ENCODE measurements around the gene SPATA9. TPM values are rescaled to one million over a fixed set of nuclear protein-coding genes. Genes with fewer than 3 reads are reported as not detected.

Gene SPATA9
- total RNA-seq, 1 experiment from 2014 or later, result not detected

- Histone ChIP-seq H4K91ac (ENCODE audit: insufficient read length, low read depth, low read length) (no peak overlapping the region), H4K5ac (ENCODE audit: insufficient read length, low read depth, low read length) (no peak overlapping the region), H2BK120ac (ENCODE audit: low read depth, low read length, poor library complexity, severe bottlenecking) (no peak overlapping the region), H3K18ac (ENCODE audit: insufficient read length, low read depth, low read length) (no peak overlapping the region), H3K9me3 (ENCODE audit: control insufficient read depth, low read depth, low read length) (no peaks in the 10 kb centered on the region), H3K27ac (ENCODE audit: insufficient read length, low read depth, low read length) (no peak overlapping the region), H3K4ac (ENCODE audit: low read depth, low read length) (no peak overlapping the region), H3K23me2 (ENCODE audit: insufficient read length, low read depth, low read length, poor library complexity, severe bottlenecking) (peaks cover 6% of the 10 kb centered on the region), H2BK12ac (ENCODE audit: insufficient read length, low read depth, low read length) (no peak overlapping the region), H4K8ac (replicated peaks; ENCODE audit: insufficient read length, low read depth, low read length) (no peak overlapping the region), H2BK5ac (ENCODE audit: insufficient read length, low read length) (no peak overlapping the region), H3K56ac (ENCODE audit: insufficient read length, low read depth, low read length) (no peak overlapping the region), H2BK15ac (ENCODE audit: low read depth, low read length) (no peak overlapping the region), H3K14ac (ENCODE audit: insufficient read depth, low read length) (no peak overlapping the region), H2AFZ (ENCODE audit: low read length) (no peak overlapping the region), H3K23ac (ENCODE audit: insufficient read length, low read depth, low read length) (no peak overlapping the region), H3K27me3 (ENCODE audit: insufficient read depth, low read length) (no peaks in the 10 kb centered on the region), H3K4me1 (ENCODE audit: insufficient read depth, low read length) (peaks cover 3% of the 10 kb centered on the region), H2BK20ac (ENCODE audit: low read depth, low read length, poor library complexity, severe bottlenecking) (no peak overlapping the region), H4K20me1 (ENCODE audit: control insufficient read depth, insufficient read depth, insufficient read length) (no peaks in the 10 kb centered on the region), H3K79me1 (ENCODE audit: insufficient read depth, low read depth, low read length, poor library complexity, severe bottlenecking) (no peaks in the 10 kb centered on the region), H3K79me2 (ENCODE audit: insufficient read depth, low read length) (no peaks in the 10 kb centered on the region), H2AK5ac (ENCODE audit: insufficient read length, low read length) (no peak overlapping the region), H3K4me2 (ENCODE audit: insufficient read depth, insufficient read length, low read length) (no peak overlapping the region), H3K9ac (ENCODE audit: extremely low read depth, insufficient read length, low read length) (no peak overlapping the region), H3T11ph (ENCODE audit: low read length) (no peak overlapping the region)
- TF ChIP-seq CTCF (conservative IDR thresholded peaks at IDR 0.05), result no peak
- Mint-ChIP-seq H3K9me3 (no peaks in the 10 kb centered on the region), H3K27me3 (ENCODE audit: low read depth) (peaks cover 7% of the 10 kb centered on the region), H3K36me3 (ENCODE audit: insufficient read depth in 1 of 3, low read depth in 3 of 3) (no peaks in the 10 kb centered on the region; a peak in 1 of 7 replicates), H3K4me3 (no peak overlapping the region), H3K27ac (no peak overlapping the region), H3K4me1 (peaks cover 19 to 24% of the 10 kb centered on the region in 2 experiments)
- WGBS (ENCODE audit: extremely low coverage, insufficient read length, low lambda C conversion rate), result no CpG with 5 or more reads among the region's 5 CpGs
- no peak for DNase-seq
Measured at GRCh38 chr5:95715799-95716461, 33.1 kb upstream of the SPATA9 start.

Data from H9 (cell line).